Osteocyte (in vitro differentiated cells): ENCODE measurements around the gene DUSP2. TPM values are rescaled to one million over a fixed set of nuclear protein-coding genes. Genes with fewer than 3 reads are reported as not detected.

Experiments
- DNase-seq: peaks from one replicate; pipeline ENCODE4 v3.0.0; 2021; ENCODE audit warnings: mixed read lengths; ENCODE audit not compliant: unreplicated experiment; ENCODE audit errors: extremely low spot score
- H3K27ac Mint-ChIP-seq: one replicate; pipeline ENCODE4 v1.8.0; 2021; ENCODE audit warnings: mild to moderate bottlenecking, mixed read lengths; ENCODE audit not compliant: unreplicated experiment
- H3K27me3 Mint-ChIP-seq: one replicate; pipeline ENCODE4 v1.8.0; 2021; ENCODE audit warnings: mixed read lengths; ENCODE audit not compliant: unreplicated experiment
- H3K36me3 Mint-ChIP-seq: one replicate; pipeline ENCODE4 v1.8.0; 2021; ENCODE audit warnings: mixed read lengths; ENCODE audit not compliant: unreplicated experiment
- H3K4me1 Mint-ChIP-seq: one replicate; pipeline ENCODE4 v1.8.0; 2021; ENCODE audit warnings: mixed read lengths; ENCODE audit not compliant: unreplicated experiment
- H3K4me3 Mint-ChIP-seq: one replicate; pipeline ENCODE4 v1.8.0; 2021; ENCODE audit warnings: mild to moderate bottlenecking, moderate library complexity, mixed read lengths; ENCODE audit not compliant: unreplicated experiment
- H3K9me3 Mint-ChIP-seq: one replicate; pipeline ENCODE4 v1.8.0; 2021; ENCODE audit warnings: mixed read lengths; ENCODE audit not compliant: unreplicated experiment
- total RNA-seq: library from RNA; stranded (reverse); gene quantifications from 2 replicates; pipeline ENCODE4 v1.2.1, GENCODE V29; 2021
- TF ChIP-seq, protein P1 (sequence below): fragments of 200-600 bp; sonication (generic); IDR thresholded peaks from 2 replicates; pipeline ENCODE4 v1.5.0; 2021; ENCODE audit warnings: antibody characterized with exemption, mild to moderate bottlenecking, moderate library complexity

DUSP2 gene
- total RNA-seq, 1 donor from 2014 or later, result 0.78 TPM

DNA sequence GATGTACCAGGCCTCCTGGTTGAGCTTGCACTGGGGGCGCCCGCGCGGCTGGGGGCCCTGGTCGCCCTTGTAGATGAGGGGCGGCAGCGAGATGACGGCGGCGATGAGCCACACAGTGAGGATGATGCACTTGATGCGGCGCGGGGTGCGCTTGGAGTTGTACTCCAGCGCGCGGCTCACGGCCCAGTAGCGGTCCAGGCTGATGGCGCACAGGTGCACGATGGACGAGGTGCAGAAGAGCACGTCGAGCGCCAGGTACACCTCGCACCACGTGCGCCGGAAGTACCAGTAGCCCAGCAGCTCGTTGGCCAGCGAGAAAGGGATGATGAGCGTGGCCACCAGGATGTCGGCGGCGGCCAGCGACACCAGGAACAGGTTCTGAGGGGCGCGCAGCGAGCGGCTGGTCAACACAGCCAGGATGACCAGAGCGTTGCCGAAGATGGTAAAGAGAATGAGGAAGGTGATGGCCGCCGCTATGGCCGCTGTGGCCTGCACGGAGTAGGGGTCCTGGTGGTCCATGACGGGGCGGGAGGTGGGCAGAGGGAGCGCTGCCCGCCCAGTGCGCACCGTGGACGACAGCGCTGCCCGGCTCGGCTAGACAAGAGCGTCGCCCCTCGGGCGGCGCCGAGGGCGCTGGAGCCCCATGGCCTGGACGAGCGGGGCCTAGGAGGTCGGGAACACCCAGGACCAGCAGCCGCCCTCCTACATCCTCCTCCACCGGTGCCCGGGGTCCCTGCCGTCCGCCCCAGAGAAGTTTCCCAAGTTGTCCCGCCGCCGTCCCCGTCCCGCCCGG is 29.4 kb downstream of the DUSP2 start:
- Mint-ChIP-seq H3K36me3 (no peaks in the 10 kb centered on the region), H3K27ac (no peak overlapping the region), H3K9me3 (no peaks in the 10 kb centered on the region), H3K4me1 (peaks cover 6% of the 10 kb centered on the region), H3K27me3 (peaks cover 31% of the 10 kb centered on the region), H3K4me3 (peak overlapping the region; percentile 59)
- no peak for DNase-seq
- TF ChIP-seq, protein P1, sequence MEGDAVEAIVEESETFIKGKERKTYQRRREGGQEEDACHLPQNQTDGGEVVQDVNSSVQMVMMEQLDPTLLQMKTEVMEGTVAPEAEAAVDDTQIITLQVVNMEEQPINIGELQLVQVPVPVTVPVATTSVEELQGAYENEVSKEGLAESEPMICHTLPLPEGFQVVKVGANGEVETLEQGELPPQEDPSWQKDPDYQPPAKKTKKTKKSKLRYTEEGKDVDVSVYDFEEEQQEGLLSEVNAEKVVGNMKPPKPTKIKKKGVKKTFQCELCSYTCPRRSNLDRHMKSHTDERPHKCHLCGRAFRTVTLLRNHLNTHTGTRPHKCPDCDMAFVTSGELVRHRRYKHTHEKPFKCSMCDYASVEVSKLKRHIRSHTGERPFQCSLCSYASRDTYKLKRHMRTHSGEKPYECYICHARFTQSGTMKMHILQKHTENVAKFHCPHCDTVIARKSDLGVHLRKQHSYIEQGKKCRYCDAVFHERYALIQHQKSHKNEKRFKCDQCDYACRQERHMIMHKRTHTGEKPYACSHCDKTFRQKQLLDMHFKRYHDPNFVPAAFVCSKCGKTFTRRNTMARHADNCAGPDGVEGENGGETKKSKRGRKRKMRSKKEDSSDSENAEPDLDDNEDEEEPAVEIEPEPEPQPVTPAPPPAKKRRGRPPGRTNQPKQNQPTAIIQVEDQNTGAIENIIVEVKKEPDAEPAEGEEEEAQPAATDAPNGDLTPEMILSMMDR, result no peak

DNA sequence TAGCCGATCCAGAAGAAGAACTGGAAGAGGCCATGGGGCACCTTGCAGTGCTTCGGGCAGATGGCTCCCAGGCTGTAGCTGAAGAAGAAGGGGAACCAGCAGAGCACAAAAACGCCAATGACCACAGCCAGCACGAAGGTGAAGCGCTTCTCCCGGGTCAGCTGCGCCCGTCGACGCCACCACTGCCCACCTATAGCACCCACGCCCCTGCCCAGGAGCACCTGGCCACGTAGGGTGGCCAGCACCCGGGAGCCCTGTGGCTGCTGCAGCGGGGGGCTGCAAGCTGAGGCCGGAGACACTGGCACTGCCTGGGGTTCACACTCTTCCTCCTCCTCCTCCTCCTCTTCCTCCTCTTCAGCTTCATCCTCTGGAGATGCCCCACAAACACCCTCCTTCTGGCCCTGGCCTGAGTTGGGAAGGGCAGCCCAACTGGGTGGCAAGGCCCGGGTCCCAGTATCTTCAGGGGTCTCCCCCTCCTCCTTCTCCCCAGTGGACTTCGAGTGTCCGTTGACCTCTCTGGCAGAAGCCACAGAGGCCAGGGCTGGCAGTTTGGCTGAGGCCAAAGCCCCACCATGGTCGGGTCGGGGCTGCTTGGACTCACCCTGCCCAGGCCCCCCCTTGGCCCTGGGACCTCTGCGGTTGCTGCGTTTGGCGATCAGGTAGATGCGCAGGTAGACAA is 30.2 kb downstream of the DUSP2 start:
- peaks cover 23% of the 10 kb centered on the region for H3K27me3 Mint-ChIP-seq
- H3K36me3 Mint-ChIP-seq, result no peaks in the 10 kb centered on the region
- no peak for DNase-seq

DNA sequence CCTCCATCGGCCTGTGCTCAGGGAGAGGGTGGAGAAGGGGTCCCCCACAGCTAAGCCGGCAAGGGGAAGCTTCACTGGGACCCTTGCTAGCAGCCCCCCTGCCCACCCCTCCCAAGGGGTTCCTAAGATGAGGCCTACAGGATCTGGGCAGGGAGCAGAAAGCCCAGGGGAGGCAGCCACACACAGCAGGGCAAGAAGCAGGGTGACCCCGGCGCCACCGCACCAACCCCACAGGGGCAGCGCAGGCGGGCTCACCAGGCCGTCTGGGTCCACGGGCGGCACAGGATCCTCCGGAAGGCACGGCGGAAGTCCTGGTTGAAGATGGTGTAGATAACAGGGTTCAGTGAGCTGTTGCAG is 30.7 kb downstream of the DUSP2 start:
- Mint-ChIP-seq H3K9me3 (no peaks in the 10 kb centered on the region), H3K27ac (no peak overlapping the region), H3K36me3 (no peaks in the 10 kb centered on the region), H3K27me3 (peaks cover 19% of the 10 kb centered on the region), H3K4me1 (peaks cover 6% of the 10 kb centered on the region), H3K4me3 (peak overlapping the region; percentile 22)
- TF ChIP-seq, protein P1, result no peak
- no peak for DNase-seq

More for the DNA sequence above, 30.2 kb downstream of the DUSP2 start:
- no peak overlapping the region for H3K27ac Mint-ChIP-seq
- TF ChIP-seq, protein P1, result no peak
- H3K9me3 Mint-ChIP-seq, result no peaks in the 10 kb centered on the region
- H3K4me3 Mint-ChIP-seq, result peak overlapping the region; percentile 59
- peaks cover 6% of the 10 kb centered on the region for H3K4me1 Mint-ChIP-seq

DNA sequence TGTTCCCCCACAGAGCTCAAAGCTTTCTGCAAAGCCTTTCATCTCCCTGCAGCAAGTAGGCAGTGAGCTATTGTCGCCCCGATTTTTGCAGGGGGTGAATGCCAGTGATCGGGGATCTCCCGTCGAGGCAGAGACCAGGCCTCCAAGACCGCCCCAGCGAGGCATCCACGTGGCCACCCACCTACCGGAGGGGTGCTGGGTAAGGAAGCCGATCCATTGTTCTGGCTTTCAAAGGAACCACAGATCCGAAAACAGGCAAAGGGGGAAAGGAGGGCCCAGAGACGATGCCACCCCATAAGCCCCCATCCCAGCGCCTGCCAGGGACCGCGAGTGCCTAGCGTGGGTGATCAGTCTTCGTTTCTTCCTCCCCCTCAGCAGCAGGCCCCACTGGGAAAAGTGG is 31.3 kb downstream of the DUSP2 start:
- Mint-ChIP-seq H3K9me3 (no peaks in the 10 kb centered on the region), H3K4me1 (peaks cover 8% of the 10 kb centered on the region), H3K36me3 (no peaks in the 10 kb centered on the region), H3K27me3 (peaks cover 13% of the 10 kb centered on the region), H3K27ac (no peak overlapping the region), H3K4me3 (no peak overlapping the region)
- TF ChIP-seq, protein P1, result no peak
- DNase-seq, result no peak

DNA sequence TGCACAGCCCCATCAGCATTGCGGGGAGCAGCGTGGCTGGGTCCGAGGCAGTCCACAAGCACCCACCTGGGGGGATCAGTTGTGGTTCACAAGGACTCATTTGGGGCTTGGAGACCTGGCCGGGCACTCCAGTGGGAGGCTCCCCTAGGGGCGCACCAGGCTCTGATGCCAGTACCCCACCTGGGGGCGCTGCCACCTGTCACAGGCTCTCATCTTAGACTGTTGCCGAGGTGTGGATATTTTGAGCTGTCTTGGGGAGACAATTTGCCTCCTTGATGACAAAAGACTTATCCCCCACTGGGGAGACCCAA is 31.9 kb downstream of the DUSP2 start:
- TF ChIP-seq, protein P1, result no peak
- DNase-seq, result no peak

More for the DNA sequence above, 31.9 kb downstream of the DUSP2 start:
- Mint-ChIP-seq H3K36me3 (no peaks in the 10 kb centered on the region), H3K4me1 (peaks cover 14% of the 10 kb centered on the region), H3K9me3 (no peaks in the 10 kb centered on the region), H3K27me3 (peaks cover 8% of the 10 kb centered on the region), H3K27ac (no peak overlapping the region), H3K4me3 (no peak overlapping the region)
